Esophagus muscularis mucosa (tissue), 4 donors: ENCODE results near the gene CYP17A1. TPM values are rescaled to one million over a fixed set of nuclear protein-coding genes. Genes with fewer than 3 reads are reported as not detected.
"Not testable (repeated sequence)": the region's sequence is repeated elsewhere in the genome, so short reads cannot be mapped to it uniquely, and the experiment has no call there.

Experiments used
- DNase-seq: peaks from one replicate; pipeline ENCODE4 v3.0.0-alpha.2; 2017; ENCODE audit errors: extremely low spot score
- H3K27ac ChIP-seq, 4 donors: fragments of 200-600 bp; sonication (generic); replicated peaks in 1 of 4; 1 replicate in 3 of 4; 2 replicates in 1 of 4; pipeline ENCODE4 v1.5.1; 2016 to 2019; ENCODE audit warnings: mild to moderate bottlenecking in 1 of 4
- H3K27me3 ChIP-seq, 4 donors: fragments of 200-600 bp; sonication (generic); one replicate each; pipeline versions ENCODE4 v1.5.1 to v1.6.0; 2016 to 2019
- H3K36me3 ChIP-seq, 4 donors: fragments of 200-600 bp; sonication (generic); one replicate each; pipeline ENCODE4 v1.5.1; 2016 to 2019
- H3K4me1 ChIP-seq, 4 donors: fragments of 200-600 bp; sonication (generic); one replicate each; pipeline ENCODE4 v1.5.1; 2016 to 2019
- H3K4me3 ChIP-seq, 4 donors: fragments of 200-600 bp; sonication (generic); 1 replicate in 2 of 4; 2 replicates in 2 of 4; pipeline ENCODE4 v1.5.1; 2016 to 2019; ENCODE audit warnings: mild to moderate bottlenecking in 4 of 4, moderate library complexity in 1 of 4
- H3K9me3 ChIP-seq, 4 donors: fragments of 200-600 bp; sonication (generic); 1 replicate in 3 of 4; 2 replicates in 1 of 4; pipeline ENCODE4 v1.5.1; 2016 to 2019
- EP300 ChIP-seq: sonication (generic); formaldehyde crosslinking; IDR thresholded peaks from one replicate; pipeline ENCODE4 v1.6.1; 2017; ENCODE audit warnings: antibody characterized with exemption
- POLR2A ChIP-seq: fragments of 450-650 bp; IDR thresholded peaks from one replicate; pipeline ENCODE4 v1.6.1; 2017; ENCODE audit warnings: antibody characterized with exemption, moderate library complexity, mild to moderate bottlenecking, low read depth
- POLR2AphosphoS5 ChIP-seq, 2 donors: sonication (generic); formaldehyde crosslinking; IDR thresholded peaks; one replicate each; pipeline ENCODE4 v1.6.1; 2017; ENCODE audit warnings: antibody characterized with exemption in 2 of 2
- WGBS: methylation state at CpG from one replicate; pipeline ENCODE4 v1.1.5; 2018; 5-methylcytosine and 5-hydroxymethylcytosine counted together
- intact Hi-C: fragments of 100-400 bp; cut with DNase I; formaldehyde crosslinking; loops from one replicate; pipeline ENCODE4 v1.15.1; 2023
- total RNA-seq, 4 donors: library from RNA; depleted of rRNA; stranded (reverse); fragments of >200 nt; gene quantifications; one replicate each; pipeline versions ENCODE4 v1.1.0 to v1.2.1, GENCODE V29; 2016
- TF ChIP-seq, protein P1 (sequence below), 3 experiments: fragments of 200-600 bp in 2 of 3; fragments of 450-650 bp in 1 of 3; sonication (generic) in 2 of 3; IDR thresholded peaks; one replicate each; pipeline ENCODE4 v1.5.1; 2017 to 2019; ENCODE audit warnings: antibody characterized with exemption in 3 of 3, mild to moderate bottlenecking in 2 of 3, moderate library complexity in 1 of 3

The CYP17A1 gene
- total RNA-seq, 4 donors from 2014 or later: not detected

DNA sequence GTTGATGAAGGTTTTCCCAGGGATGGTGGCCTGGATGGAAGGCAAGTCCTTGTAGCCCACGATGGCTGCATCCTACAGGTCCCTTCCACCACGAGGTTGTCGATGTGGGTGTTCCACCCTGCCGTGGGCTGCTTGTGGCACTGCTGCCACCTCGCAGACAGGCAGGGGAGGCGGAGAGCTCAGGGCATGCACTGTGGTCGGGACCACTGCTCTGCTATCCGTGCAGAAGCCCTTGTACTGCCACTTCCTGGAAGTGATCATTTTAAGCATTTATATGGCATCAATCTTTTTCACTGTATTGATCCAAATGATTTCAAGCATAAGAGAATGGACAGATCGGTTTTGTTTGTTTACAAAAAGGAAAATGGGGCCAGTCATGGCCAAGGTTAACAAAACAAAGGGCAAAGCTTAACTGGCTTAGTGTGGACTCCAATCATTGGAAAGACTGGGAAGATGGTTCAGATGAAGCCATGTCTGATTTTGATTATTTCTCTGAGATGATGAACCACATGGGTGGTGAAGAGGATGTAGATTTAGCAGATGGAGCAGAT lies 8.2 kb upstream of the CYP17A1 start:
- no peak for DNase-seq

DNA sequence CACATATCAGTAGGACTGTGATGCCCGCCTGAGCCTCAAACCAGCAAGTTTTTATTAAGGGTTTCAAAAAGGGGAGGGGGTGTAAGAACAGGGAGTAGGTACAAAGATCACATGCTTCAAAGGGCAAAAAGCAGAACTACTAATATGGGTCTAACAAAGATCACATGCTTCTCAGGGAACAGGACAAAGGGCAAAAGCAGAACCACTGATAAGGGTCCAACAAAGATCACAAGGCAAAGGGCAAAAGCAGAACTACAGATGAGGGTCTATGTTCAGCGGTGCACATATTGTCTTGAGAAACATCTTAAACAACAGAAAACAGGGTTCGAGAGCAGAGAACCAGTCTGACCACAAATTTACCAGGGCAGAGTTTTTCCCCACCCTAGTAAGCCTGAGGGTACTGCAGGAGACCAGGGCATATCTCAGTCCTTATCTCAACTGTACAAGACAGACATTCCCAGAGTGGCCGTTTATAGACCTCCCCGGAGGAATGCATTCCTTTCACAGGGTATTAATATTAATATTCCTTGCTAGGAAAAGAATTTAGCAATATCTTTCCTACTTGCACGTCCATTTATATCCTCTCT lies 7.1 kb upstream of the CYP17A1 start:
- 91% methylated on average over 6 of the region's 6 CpGs for WGBS
- intact Hi-C loops, H3K9me3 ChIP-seq, H3K27ac ChIP-seq, H3K27me3 ChIP-seq, H3K36me3 ChIP-seq, H3K4me3 ChIP-seq, DNase-seq, H3K4me1 ChIP-seq: not testable (repeated sequence)

More for the DNA sequence above, 8.2 kb upstream of the CYP17A1 start:
- H3K9me3 ChIP-seq: no peaks in the 10 kb centered on the region
- no peaks in the 10 kb centered on the region for H3K36me3 ChIP-seq
- WGBS: 91% methylated on average over 9 of the region's 9 CpGs
- no peak overlapping the region for H3K4me3 ChIP-seq
- no peaks in the 10 kb centered on the region for H3K4me1 ChIP-seq
- H3K27me3 ChIP-seq: no peaks in the 10 kb centered on the region
- intact Hi-C loops: no loop called here
- no peak overlapping the region for H3K27ac ChIP-seq
- no peak for TF ChIP-seq POLR2AphosphoS5 (IDR thresholded peaks at IDR 0.05)
- TF ChIP-seq, protein P1, sequence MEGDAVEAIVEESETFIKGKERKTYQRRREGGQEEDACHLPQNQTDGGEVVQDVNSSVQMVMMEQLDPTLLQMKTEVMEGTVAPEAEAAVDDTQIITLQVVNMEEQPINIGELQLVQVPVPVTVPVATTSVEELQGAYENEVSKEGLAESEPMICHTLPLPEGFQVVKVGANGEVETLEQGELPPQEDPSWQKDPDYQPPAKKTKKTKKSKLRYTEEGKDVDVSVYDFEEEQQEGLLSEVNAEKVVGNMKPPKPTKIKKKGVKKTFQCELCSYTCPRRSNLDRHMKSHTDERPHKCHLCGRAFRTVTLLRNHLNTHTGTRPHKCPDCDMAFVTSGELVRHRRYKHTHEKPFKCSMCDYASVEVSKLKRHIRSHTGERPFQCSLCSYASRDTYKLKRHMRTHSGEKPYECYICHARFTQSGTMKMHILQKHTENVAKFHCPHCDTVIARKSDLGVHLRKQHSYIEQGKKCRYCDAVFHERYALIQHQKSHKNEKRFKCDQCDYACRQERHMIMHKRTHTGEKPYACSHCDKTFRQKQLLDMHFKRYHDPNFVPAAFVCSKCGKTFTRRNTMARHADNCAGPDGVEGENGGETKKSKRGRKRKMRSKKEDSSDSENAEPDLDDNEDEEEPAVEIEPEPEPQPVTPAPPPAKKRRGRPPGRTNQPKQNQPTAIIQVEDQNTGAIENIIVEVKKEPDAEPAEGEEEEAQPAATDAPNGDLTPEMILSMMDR (IDR thresholded peaks at IDR 0.05): no peak
- no peak for TF ChIP-seq POLR2A
- TF ChIP-seq EP300: no peak

DNA sequence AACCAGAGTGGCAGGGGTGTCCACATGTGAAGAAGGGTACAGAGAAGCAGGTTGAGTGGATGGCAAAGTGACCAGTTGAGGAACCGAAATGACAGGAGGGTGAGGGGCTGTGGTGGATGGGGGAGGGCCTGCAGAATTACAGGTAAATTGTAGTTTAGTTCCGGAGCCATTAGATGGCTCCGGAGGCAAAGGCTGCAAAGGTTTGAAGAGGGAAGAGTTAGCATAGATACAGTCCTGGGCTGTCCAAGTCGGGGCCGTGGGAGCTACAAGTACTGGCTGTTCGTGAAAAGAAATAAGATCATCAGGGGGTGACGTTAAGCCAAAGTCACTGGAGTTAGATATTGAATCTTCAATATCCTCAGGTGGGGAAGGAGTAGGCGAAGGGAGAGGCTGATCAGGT lies 5.9 kb upstream of the CYP17A1 start:
- H3K27ac ChIP-seq, H3K36me3 ChIP-seq, H3K4me1 ChIP-seq, H3K27me3 ChIP-seq, DNase-seq, intact Hi-C loops, H3K9me3 ChIP-seq, H3K4me3 ChIP-seq: not testable (repeated sequence)
- WGBS: 66% methylated on average over 8 of the region's 8 CpGs

DNA sequence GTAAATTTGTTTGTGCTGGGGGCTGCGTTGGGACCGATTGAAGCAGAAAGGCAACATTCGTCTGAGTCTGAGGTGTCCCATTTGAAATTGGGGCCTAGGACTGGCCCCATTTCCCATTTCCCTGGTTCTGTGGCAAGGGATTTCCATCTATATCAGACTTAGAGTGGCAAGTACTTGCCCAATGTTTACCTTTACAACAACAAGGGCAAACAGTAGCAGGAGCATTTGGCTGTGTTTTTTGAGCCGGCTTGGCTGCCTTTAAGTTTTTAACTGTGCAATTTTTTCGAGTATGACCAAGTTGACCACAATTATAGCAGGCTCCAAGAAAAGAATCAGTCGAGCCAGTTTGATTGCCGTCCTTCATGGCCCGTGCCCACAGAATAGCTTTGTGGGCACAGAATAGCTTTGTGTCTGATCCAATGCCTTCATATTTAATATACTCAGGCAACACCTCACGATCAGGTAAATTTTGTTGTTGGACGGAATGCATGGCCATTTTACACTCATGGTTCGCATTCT lies 4.7 kb upstream of the CYP17A1 start:
- no peaks in the 10 kb centered on the region for H3K4me1 ChIP-seq
- H3K4me3 ChIP-seq: no peak overlapping the region
- H3K9me3 ChIP-seq: no peaks in the 10 kb centered on the region
- H3K36me3 ChIP-seq: no peaks in the 10 kb centered on the region
- no peaks in the 10 kb centered on the region for H3K27me3 ChIP-seq
- DNase-seq: no peak
- no peak overlapping the region for H3K27ac ChIP-seq
- 90% methylated on average over 11 of the region's 11 CpGs for WGBS
- TF ChIP-seq POLR2AphosphoS5 (IDR thresholded peaks at IDR 0.05) (no peak), POLR2A (no peak)
- TF ChIP-seq, protein P1 (IDR thresholded peaks at IDR 0.05): no peak
- intact Hi-C loops: no loop called here

DNA sequence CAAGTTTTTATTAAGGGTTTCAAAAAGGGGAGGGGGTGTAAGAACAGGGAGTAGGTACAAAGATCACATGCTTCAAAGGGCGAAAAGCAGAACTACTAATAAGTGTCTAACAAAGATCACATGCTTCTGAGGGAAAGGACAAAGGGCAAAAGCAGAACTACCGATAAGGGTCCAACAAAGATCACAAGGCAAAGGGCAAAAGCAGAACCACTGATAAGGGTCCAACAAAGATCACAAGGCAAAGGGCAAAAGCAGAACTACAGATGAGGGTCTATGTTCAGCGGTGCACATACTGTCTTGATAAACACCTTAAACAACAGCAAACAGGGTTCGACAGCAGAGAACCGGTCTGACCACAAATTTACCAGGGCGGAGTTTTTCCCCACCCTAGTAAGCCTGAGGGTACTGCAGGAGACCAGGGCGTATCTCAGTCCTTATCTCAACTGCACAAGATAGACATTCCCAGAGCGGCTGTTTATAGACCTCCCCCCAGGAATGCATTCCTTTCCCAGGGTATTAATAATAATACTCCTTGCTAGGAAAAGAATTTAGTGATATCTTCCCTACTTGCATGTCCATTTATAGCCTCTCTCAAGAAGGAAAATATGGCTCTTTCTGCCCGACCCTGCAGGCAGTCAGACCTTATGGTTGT lies 1.2 kb upstream of the CYP17A1 start:
- intact Hi-C loops: loop anchor here (5.0 to 10.0 kb wide), 2 partner anchors 111 to 226 kb away; no protein-coding TSS in a partner anchor
- not testable (repeated sequence) for DNase-seq, H3K9me3 ChIP-seq, H3K27me3 ChIP-seq, H3K4me3 ChIP-seq, H3K36me3 ChIP-seq, H3K27ac ChIP-seq
- peaks cover 4 to 11% (median 8%) of the 10 kb centered on the region in 4 donors for H3K4me1 ChIP-seq
- WGBS: 91% methylated on average over 9 of the region's 9 CpGs

DNA sequence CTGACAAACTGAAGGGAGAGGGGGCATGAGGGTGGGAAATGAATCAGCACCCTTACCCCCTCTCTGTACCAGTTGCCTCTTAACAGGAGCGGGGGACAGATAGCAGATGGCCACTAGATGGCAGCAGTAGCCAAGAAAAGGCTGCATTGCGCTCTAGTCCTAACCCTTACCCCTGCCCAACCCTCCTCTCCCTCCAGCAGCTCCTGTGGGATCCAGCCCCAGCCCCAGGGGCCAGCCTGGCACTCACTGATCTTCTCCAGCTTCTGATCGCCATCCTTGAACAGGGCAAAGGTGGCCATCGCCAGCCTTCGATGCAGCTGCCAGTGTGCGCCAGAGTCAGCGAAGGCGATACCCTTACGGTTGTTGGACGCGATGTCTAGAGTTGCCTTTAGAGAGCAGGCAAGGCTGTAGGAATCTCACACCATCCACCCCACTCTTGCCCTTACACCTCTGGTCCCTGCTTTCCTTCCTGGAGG lies 2.2 kb downstream of the CYP17A1 start:
- TF ChIP-seq, protein P1 (IDR thresholded peaks at IDR 0.05): peak; percentile 83 to 86 (median 85)
- TF ChIP-seq EP300 (no peak), POLR2AphosphoS5 (IDR thresholded peaks at IDR 0.05) (peak in 1 of 2 donors; percentile 12)
- WGBS: 78% methylated on average over 10 of the region's 11 CpGs
- H3K27ac ChIP-seq: no peak overlapping the region
- DNase-seq: no peak
- intact Hi-C loops: loop anchor here (2.0 to 10.0 kb wide), 3 partner anchors 66 to 230 kb away; no protein-coding TSS in a partner anchor
- peaks cover 0 to 6% (median 0%) of the 10 kb centered on the region in 4 donors for H3K36me3 ChIP-seq
- no peak overlapping the region for H3K4me3 ChIP-seq
- H3K4me1 ChIP-seq: peaks cover 4 to 11% (median 8%) of the 10 kb centered on the region in 4 donors
- no peaks in the 10 kb centered on the region for H3K27me3 ChIP-seq
- no peaks in the 10 kb centered on the region for H3K9me3 ChIP-seq
